ENCODE measurements around the gene MYL12B. TPM values are rescaled to one million over a fixed set of nuclear protein-coding genes. Genes with fewer than 3 reads are reported as not detected.

MYL12B gene
- total RNA-seq, 3 donors from 2014 or later (not counting 1 experiment from before 2014, with no cell fraction given) = 204 to 214 (median 210) TPM

GRCh38 chr18:3226048-3226447, 35.9 kb upstream of the MYL12B start:
- no peaks in the 10 kb centered on the region for H3K9me3 Mint-ChIP-seq
- peaks cover 0 to 9% of the 10 kb centered on the region in 2 donors for H3K4me1 Mint-ChIP-seq
- H3K36me3 Mint-ChIP-seq = no peaks in the 10 kb centered on the region
- ATAC-seq = no peak
- no peak overlapping the region for H3K4me3 ChIP-seq (ENCODE audit: low read length)
- H3K27me3 ChIP-seq (ENCODE audit: control insufficient read depth, insufficient read depth, low read length) = no peaks in the 10 kb centered on the region
- TF ChIP-seq CTCF (IDR thresholded peaks at IDR 0.05) = no peak
- H3K27ac Mint-ChIP-seq = peak overlapping the region in 1 of 2 donors; percentile 5
- no peaks in the 10 kb centered on the region for H3K4me1 ChIP-seq (ENCODE audit: control insufficient read depth, insufficient read depth, low read length)
- no peaks in the 10 kb centered on the region for H3K36me3 ChIP-seq (ENCODE audit: control insufficient read depth, insufficient read depth, low read length)
- no peak overlapping the region for H3K27ac ChIP-seq (ENCODE audit: low read length)
- no peak overlapping the region for H3K4me3 Mint-ChIP-seq
- no peak for DNase-seq
- 92% methylated on average over 6 of the region's 6 CpGs for WGBS (ENCODE audit: insufficient coverage)
- H3K27me3 Mint-ChIP-seq (ENCODE audit: low read depth in 2 of 2) = peaks cover 0 to 4% of the 10 kb centered on the region in 2 donors
- intact Hi-C loops (cut with micrococcal nuclease) = no loop called here
- no peaks in the 10 kb centered on the region for H3K9me3 ChIP-seq (ENCODE audit: control insufficient read depth, insufficient read depth, low read length)

GRCh38 chr18:3230401-3231334, 31.3 kb upstream of the MYL12B start:
- H3K27me3 ChIP-seq (ENCODE audit: control insufficient read depth, insufficient read depth, low read length) = no peaks in the 10 kb centered on the region
- Mint-ChIP-seq H3K27ac (no peak overlapping the region), H3K36me3 (no peaks in the 10 kb centered on the region), H3K4me1 (peaks cover 0 to 9% of the 10 kb centered on the region in 2 donors), H3K27me3 (ENCODE audit: low read depth in 2 of 2) (peaks cover 0 to 4% of the 10 kb centered on the region in 2 donors), H3K4me3 (no peak overlapping the region), H3K9me3 (no peaks in the 10 kb centered on the region)
- TF ChIP-seq CTCF (IDR thresholded peaks at IDR 0.05) = no peak
- ATAC-seq (no peak), DNase-seq (no peak)
- no peaks in the 10 kb centered on the region for H3K9me3 ChIP-seq (ENCODE audit: control insufficient read depth, insufficient read depth, low read length)
- H3K4me3 ChIP-seq (ENCODE audit: low read length) = no peak overlapping the region
- no peaks in the 10 kb centered on the region for H3K4me1 ChIP-seq (ENCODE audit: control insufficient read depth, insufficient read depth, low read length)
- 97% methylated on average over 9 of the region's 9 CpGs for WGBS (ENCODE audit: insufficient coverage)
- H3K36me3 ChIP-seq (ENCODE audit: control insufficient read depth, insufficient read depth, low read length) = no peaks in the 10 kb centered on the region
- H3K27ac ChIP-seq (ENCODE audit: low read length) = no peak overlapping the region
- intact Hi-C loops (cut with micrococcal nuclease) = no loop called here

GRCh38 chr18:3233004-3233403, 28.9 kb upstream of the MYL12B start:
- ATAC-seq (no peak), DNase-seq (no peak)
- H3K27ac Mint-ChIP-seq = no peak overlapping the region
- Histone ChIP-seq H3K36me3 (ENCODE audit: control insufficient read depth, insufficient read depth, low read length) (no peaks in the 10 kb centered on the region), H3K27ac (ENCODE audit: low read length) (no peak overlapping the region), H3K27me3 (ENCODE audit: control insufficient read depth, insufficient read depth, low read length) (no peaks in the 10 kb centered on the region), H3K4me1 (ENCODE audit: control insufficient read depth, insufficient read depth, low read length) (no peaks in the 10 kb centered on the region), H3K9me3 (ENCODE audit: control insufficient read depth, insufficient read depth, low read length) (no peaks in the 10 kb centered on the region), H3K4me3 (ENCODE audit: low read length) (no peak overlapping the region)
- no peak overlapping the region for H3K4me3 Mint-ChIP-seq
- H3K27me3 Mint-ChIP-seq (ENCODE audit: low read depth in 2 of 2) = no peaks in the 10 kb centered on the region
- intact Hi-C loops (cut with micrococcal nuclease) = no loop called here
- TF ChIP-seq CTCF (IDR thresholded peaks at IDR 0.05) = no peak
- WGBS (ENCODE audit: insufficient coverage) = 81% methylated on average over 1 of the region's 1 CpG
- H3K36me3 Mint-ChIP-seq = no peaks in the 10 kb centered on the region
- no peaks in the 10 kb centered on the region for H3K4me1 Mint-ChIP-seq
- no peaks in the 10 kb centered on the region for H3K9me3 Mint-ChIP-seq

Measured in natural killer cell (primary cell).